Common myeloid progenitor, CD34-positive (primary cell): Measurements from ENCODE around the gene GNB1.

ENCODE experiments used
- CTCF ChIA-PET: fragments of 350-600 bp; sonication (Branson Sonifier 250); formaldehyde crosslinking; loops from one replicate; lab custom pipeline; 2021; ENCODE audit warnings: antibody characterized with exemption; lab: Charles Lee
- POLR2A ChIA-PET: fragments of 350-600 bp; sonication (Branson Sonifier 250); formaldehyde crosslinking; loops from one replicate; lab custom pipeline; 2021; ENCODE audit warnings: antibody characterized with exemption; lab: Charles Lee
- DNase-seq, 3 donors: peaks; one replicate each; pipeline versions ENCODE4 v3.0.0 to v3.0.0-alpha.2; 2013
- H3K27ac ChIP-seq, 2 experiments: 1 replicate in 1 of 2; 2 replicates in 1 of 2; pipeline ENCODE4 v1.7.0; 2013; ENCODE audit warnings: inconsistent platforms in 2 of 2, low read length in 2 of 2, mild to moderate bottlenecking in 2 of 2, low read depth in 1 of 2, moderate library complexity in 1 of 2; ENCODE audit not compliant: severe bottlenecking in 2 of 2, insufficient read depth in 1 of 2, poor library complexity in 1 of 2
- H3K27me3 ChIP-seq, 5 experiments: replicated peaks in 2 of 5; 1 replicate in 3 of 5; 2 replicates in 2 of 5; pipeline versions ENCODE4 v1.6.1 to v1.7.0; 2013; ENCODE audit warnings: low read length in 4 of 5, mild to moderate bottlenecking in 2 of 5, moderate library complexity in 2 of 5, inconsistent platforms in 1 of 5; ENCODE audit not compliant: insufficient read depth in 5 of 5, control insufficient read depth in 4 of 5
- H3K36me3 ChIP-seq, 4 experiments: 1 replicate in 2 of 4; 2 replicates in 2 of 4; pipeline versions ENCODE4 v1.6.1 to v1.7.0; 2013; ENCODE audit warnings: low read length in 3 of 4, control low read depth in 1 of 4, mild to moderate bottlenecking in 1 of 4; ENCODE audit not compliant: control insufficient read depth in 4 of 4, insufficient read depth in 4 of 4
- H3K4me1 ChIP-seq, 4 experiments: 1 replicate in 3 of 4; 2 replicates in 1 of 4; pipeline versions ENCODE4 v1.6.1 to v1.7.1; 2013; ENCODE audit warnings: low read length in 3 of 4, mild to moderate bottlenecking in 3 of 4, control low read depth in 1 of 4, inconsistent platforms in 1 of 4, moderate library complexity in 1 of 4; ENCODE audit not compliant: control insufficient read depth in 4 of 4, insufficient read depth in 4 of 4; ENCODE audit errors: control extremely low read depth in 1 of 4
- H3K4me3 ChIP-seq, 7 experiments: 1 replicate in 4 of 7; 2 replicates in 3 of 7; pipeline versions ENCODE4 v1.5.1 to v1.7.0; 2013; ENCODE audit warnings: mild to moderate bottlenecking in 7 of 7, low read length in 6 of 7, moderate library complexity in 6 of 7, inconsistent platforms in 2 of 7, low read depth in 2 of 7, control low read depth in 1 of 7; ENCODE audit not compliant: insufficient read depth in 4 of 7, control insufficient read depth in 1 of 7; ENCODE audit errors: extremely low read depth in 1 of 7
- H3K9me3 ChIP-seq, 5 experiments: 1 replicate in 4 of 5; 2 replicates in 1 of 5; pipeline versions ENCODE4 v1.6.1 to v1.7.1; 2013; ENCODE audit warnings: low read length in 4 of 5, mild to moderate bottlenecking in 2 of 5, inconsistent platforms in 1 of 5, low read depth in 1 of 5, moderate library complexity in 1 of 5; ENCODE audit not compliant: control insufficient read depth in 4 of 5, insufficient read depth in 2 of 5; ENCODE audit errors: control extremely low read depth in 1 of 5
- WGBS: methylation state at CpG from one replicate; pipeline ENCODE4 v1.1.5; 2013; ENCODE audit not compliant: insufficient coverage; 5-methylcytosine and 5-hydroxymethylcytosine counted together

GNB1 gene

GRCh38 chr1:1794999-1795398 is 95.9 kb downstream of the GNB1 start:
- CTCF ChIA-PET = interaction anchor here (0.6 to 1.9 kb wide), 3 partner anchors 14 to 39 kb away, joined by 3 to 5 read pairs (median 4); no protein-coding TSS in a partner anchor
- WGBS = 96% methylated on average over 9 of the region's 10 CpGs
- H3K27ac ChIP-seq = no peak overlapping the region
- H3K27me3 ChIP-seq = no peaks in the 10 kb centered on the region
- no peak overlapping the region for H3K4me3 ChIP-seq
- H3K9me3 ChIP-seq = no peaks in the 10 kb centered on the region
- POLR2A ChIA-PET = no interaction called here
- no peak for DNase-seq
- no peaks in the 10 kb centered on the region for H3K4me1 ChIP-seq
- H3K36me3 ChIP-seq = peaks cover 32 to 87% (median 57%) of the 10 kb centered on the region in 4 experiments

GRCh38 chr1:1793481-1794244 is 97.2 kb downstream of the GNB1 start:
- no peaks in the 10 kb centered on the region for H3K4me1 ChIP-seq
- 94% methylated on average over 13 of the region's 17 CpGs for WGBS
- ChIA-PET POLR2A (no interaction called here), CTCF (no interaction called here)
- DNase-seq = no peak
- no peak overlapping the region for H3K4me3 ChIP-seq
- H3K9me3 ChIP-seq = no peaks in the 10 kb centered on the region
- H3K27me3 ChIP-seq = no peaks in the 10 kb centered on the region
- H3K36me3 ChIP-seq = peaks cover 28 to 90% (median 63%) of the 10 kb centered on the region in 4 experiments
- no peak overlapping the region for H3K27ac ChIP-seq

- CTCF ChIA-PET = interaction anchor here (0.6 to 2.4 kb wide), 7 partner anchors 12 to 483 kb away, joined by 3 to 15 read pairs (median 4); no protein-coding TSS in a partner anchor
- no peak overlapping the region for H3K4me3 ChIP-seq
- DNase-seq = peak; percentile 32 to 55 (median 43)
- H3K4me1 ChIP-seq = no peaks in the 10 kb centered on the region
- peaks cover 30 to 88% (median 76%) of the 10 kb centered on the region in 4 experiments for H3K36me3 ChIP-seq
- WGBS = 94% methylated on average over 23 of the region's 25 CpGs
- H3K27ac ChIP-seq = no peak overlapping the region
- H3K27me3 ChIP-seq = no peaks in the 10 kb centered on the region
- H3K9me3 ChIP-seq = no peaks in the 10 kb centered on the region
- POLR2A ChIA-PET = no interaction called here
Measured at GRCh38 chr1:1788646-1789431, 102.0 kb downstream of the GNB1 start.

- H3K27me3 ChIP-seq = no peaks in the 10 kb centered on the region
- H3K4me1 ChIP-seq = peaks cover 0 to 5% (median 4%) of the 10 kb centered on the region in 4 experiments
- peaks cover 26 to 81% (median 71%) of the 10 kb centered on the region in 4 experiments for H3K36me3 ChIP-seq
- no peak overlapping the region for H3K4me3 ChIP-seq
- WGBS = 90% methylated on average over 6 of the region's 7 CpGs
- DNase-seq = no peak
- POLR2A ChIA-PET = no interaction called here
- CTCF ChIA-PET = interaction anchor here (0.7 to 2.4 kb wide), 4 partner anchors 11 to 118 kb away, joined by 3 to 15 read pairs (median 5); no protein-coding TSS in a partner anchor
- H3K27ac ChIP-seq = no peak overlapping the region
- no peaks in the 10 kb centered on the region for H3K9me3 ChIP-seq
Measured at GRCh38 chr1:1788136-1788535, 102.8 kb downstream of the GNB1 start.

- no peak overlapping the region for H3K4me3 ChIP-seq
- H3K9me3 ChIP-seq = no peaks in the 10 kb centered on the region
- CTCF ChIA-PET = interaction anchor here (0.7 kb wide), 1 partner anchor 9 kb away, joined by 3 read pairs; no protein-coding TSS in a partner anchor
- peaks cover 25 to 71% (median 63%) of the 10 kb centered on the region in 4 experiments for H3K36me3 ChIP-seq
- POLR2A ChIA-PET = no interaction called here
- 97% methylated on average over 18 of the region's 20 CpGs for WGBS
- H3K27ac ChIP-seq = no peak overlapping the region
- peaks cover 0 to 17% (median 16%) of the 10 kb centered on the region in 4 experiments for H3K4me1 ChIP-seq
- no peaks in the 10 kb centered on the region for H3K27me3 ChIP-seq
- no peak for DNase-seq
Measured at GRCh38 chr1:1786836-1787605, 103.9 kb downstream of the GNB1 start.

- no peak overlapping the region for H3K27ac ChIP-seq
- DNase-seq = no peak
- H3K36me3 ChIP-seq = peaks cover 22 to 59% (median 54%) of the 10 kb centered on the region in 4 experiments
- ChIA-PET CTCF (interaction anchor here (1.1 to 1.4 kb wide), 3 partner anchors 8 to 121 kb away, joined by 3 to 4 read pairs (median 3); no protein-coding TSS in a partner anchor), POLR2A (no interaction called here)
- peaks cover 0 to 30% (median 29%) of the 10 kb centered on the region in 4 experiments for H3K4me1 ChIP-seq
- H3K27me3 ChIP-seq = no peaks in the 10 kb centered on the region
- H3K9me3 ChIP-seq = no peaks in the 10 kb centered on the region
- H3K4me3 ChIP-seq = no peak overlapping the region
- WGBS = 98% methylated on average over 8 of the region's 10 CpGs
Measured at GRCh38 chr1:1785666-1786065, 105.2 kb downstream of the GNB1 start.
